ENCODE measurements around the gene GRM5. TPM values are rescaled to one million over a fixed set of nuclear protein-coding genes. Genes with fewer than 3 reads are reported as not detected.
A peak's percentile ranks its signal among the peaks of the same experiment; 100 is the strongest.

The GRM5 gene
- total RNA-seq, 1 experiment from 2014 or later = not detected

GRCh38 chr11:88536616-88537265 lies 529.0 kb downstream of the GRM5 start:
- TF ChIP-seq EZH2phosphoT487 (IDR thresholded peaks at IDR 0.05; ENCODE audit: borderline replicate concordance, low read length) (no peak), EZH2 (IDR thresholded peaks at IDR 0.05; ENCODE audit: low read length, unreplicated experiment) (no peak)
- TF ChIP-seq, protein P1, sequence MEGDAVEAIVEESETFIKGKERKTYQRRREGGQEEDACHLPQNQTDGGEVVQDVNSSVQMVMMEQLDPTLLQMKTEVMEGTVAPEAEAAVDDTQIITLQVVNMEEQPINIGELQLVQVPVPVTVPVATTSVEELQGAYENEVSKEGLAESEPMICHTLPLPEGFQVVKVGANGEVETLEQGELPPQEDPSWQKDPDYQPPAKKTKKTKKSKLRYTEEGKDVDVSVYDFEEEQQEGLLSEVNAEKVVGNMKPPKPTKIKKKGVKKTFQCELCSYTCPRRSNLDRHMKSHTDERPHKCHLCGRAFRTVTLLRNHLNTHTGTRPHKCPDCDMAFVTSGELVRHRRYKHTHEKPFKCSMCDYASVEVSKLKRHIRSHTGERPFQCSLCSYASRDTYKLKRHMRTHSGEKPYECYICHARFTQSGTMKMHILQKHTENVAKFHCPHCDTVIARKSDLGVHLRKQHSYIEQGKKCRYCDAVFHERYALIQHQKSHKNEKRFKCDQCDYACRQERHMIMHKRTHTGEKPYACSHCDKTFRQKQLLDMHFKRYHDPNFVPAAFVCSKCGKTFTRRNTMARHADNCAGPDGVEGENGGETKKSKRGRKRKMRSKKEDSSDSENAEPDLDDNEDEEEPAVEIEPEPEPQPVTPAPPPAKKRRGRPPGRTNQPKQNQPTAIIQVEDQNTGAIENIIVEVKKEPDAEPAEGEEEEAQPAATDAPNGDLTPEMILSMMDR (conservative IDR thresholded peaks at IDR 0.05; ENCODE audit: low read depth, low read length) = no peak

GRCh38 chr11:88535916-88536547 lies 529.8 kb downstream of the GRM5 start:
- peak overlapping the region; percentile 67 for H3K4me2 ChIP-seq (ENCODE audit: low read length)
- ChIA-PET POLR2A (ENCODE audit: unreplicated experiment) (no interaction called here), CTCF (interaction anchor here (1.0 kb wide), 1 partner anchor 53 kb away, joined by 3 read pairs; no protein-coding TSS in a partner anchor)
- ATAC-seq (peak; percentile 93), DNase-seq (peak; percentile 94)
- no peaks in the 10 kb centered on the region; the same call in 1 of the 2 replicates for H3K9me2 ChIP-seq (replicated peaks; ENCODE audit: low read length)
- H3K27ac ChIP-seq (ENCODE audit: low read length) = peak overlapping the region; percentile 87
- H3F3A ChIP-seq (ENCODE audit: low read length, unreplicated experiment) = peaks cover 9% of the 10 kb centered on the region
- intact Hi-C loops (cut with micrococcal nuclease) = loop anchor here (1.0 to 2.0 kb wide), 2 partner anchors 53 to 199 kb away; partner anchors contain the start of gene CTSC
- TF ChIP-seq, protein P1 (conservative IDR thresholded peaks at IDR 0.05; ENCODE audit: low read depth, low read length) = no peak
- TF ChIP-seq EZH2 (IDR thresholded peaks at IDR 0.05; ENCODE audit: low read length, unreplicated experiment) (no peak), EZH2phosphoT487 (IDR thresholded peaks at IDR 0.05; ENCODE audit: borderline replicate concordance, low read length) (no peak)
- H4K20me1 ChIP-seq (ENCODE audit: low read length) = no peaks in the 10 kb centered on the region
- H3K4me3 ChIP-seq (ENCODE audit: low read length) = 0 out of 2 replicates have a peak overlapping the region, but pooled peaks have one; percentile 5
- H3K27me3 ChIP-seq (ENCODE audit: low read length) = no peaks in the 10 kb centered on the region
- no peaks in the 10 kb centered on the region for H3K9me3 ChIP-seq (ENCODE audit: low read length)
- H3K36me3 ChIP-seq (ENCODE audit: low read depth, low read length) = no peaks in the 10 kb centered on the region
- no peaks in the 10 kb centered on the region for H3K79me2 ChIP-seq (ENCODE audit: low read length)
- peaks cover 48% of the 10 kb centered on the region for H3K4me1 ChIP-seq (ENCODE audit: insufficient read depth, low read length)
- 0 out of 2 replicates have a peak overlapping the region, but pooled peaks have one; percentile 5 for H2AFZ ChIP-seq (ENCODE audit: low read length)
- BruUV-seq (replicated peaks) = TSS peak; percentile 85
- peak overlapping the region; percentile 61 for H3K9ac ChIP-seq (ENCODE audit: low read length)

More at GRCh38 chr11:88536616-88537265, 529.0 kb downstream of the GRM5 start:
- peak overlapping the region; percentile 87 for H3K27ac ChIP-seq (ENCODE audit: low read length)
- H3K4me2 ChIP-seq (ENCODE audit: low read length) = peak overlapping the region; percentile 67
- no peak for DNase-seq
- H3K9me3 ChIP-seq (ENCODE audit: low read length) = no peaks in the 10 kb centered on the region
- no peaks in the 10 kb centered on the region; the same call in 1 of the 2 replicates for H3K9me2 ChIP-seq (replicated peaks; ENCODE audit: low read length)
- H3K27me3 ChIP-seq (ENCODE audit: low read length) = no peaks in the 10 kb centered on the region
- ChIA-PET POLR2A (ENCODE audit: unreplicated experiment) (no interaction called here), CTCF (interaction anchor here (1.0 kb wide), 1 partner anchor 54 kb away, joined by 3 read pairs; no protein-coding TSS in a partner anchor)
- no peaks in the 10 kb centered on the region for H4K20me1 ChIP-seq (ENCODE audit: low read length)
- no TSS peak for BruUV-seq (replicated peaks)
- H3K9ac ChIP-seq (ENCODE audit: low read length) = peak overlapping the region; percentile 61
- H3K79me2 ChIP-seq (ENCODE audit: low read length) = no peaks in the 10 kb centered on the region
- intact Hi-C loops (cut with micrococcal nuclease) = loop anchor here (1.0 to 2.0 kb wide), 2 partner anchors 54 to 199 kb away; partner anchors contain the start of gene CTSC
- no peaks in the 10 kb centered on the region for H3K36me3 ChIP-seq (ENCODE audit: low read depth, low read length)
- no peak for ATAC-seq
- peaks cover 9% of the 10 kb centered on the region for H3F3A ChIP-seq (ENCODE audit: low read length, unreplicated experiment)
- H3K4me1 ChIP-seq (ENCODE audit: insufficient read depth, low read length) = peaks cover 48% of the 10 kb centered on the region
- no peak overlapping the region for H3K4me3 ChIP-seq (ENCODE audit: low read length)
- H2AFZ ChIP-seq (ENCODE audit: low read length) = no peak overlapping the region

All from PC-3 (cell line).